Pancreas (tissue), 10 donors: Measurements from ENCODE around the gene SYNC. TPM values are rescaled to one million over a fixed set of nuclear protein-coding genes. Genes with fewer than 3 reads are reported as not detected.

Source experiments
- ATAC-seq, 4 donors: fragments of 200-7000 bp; cut with Tn5 transposase; one replicate each; pipeline versions ENCODE4 v1.8.0 to v1.9.1; 2020; ENCODE audit warnings: mild to moderate bottlenecking in 4 of 4, moderate library complexity in 4 of 4
- DNase-seq, 6 donors: peaks; one replicate each; pipeline ENCODE4 v3.0.0-alpha.2; 2020
- FAIRE-seq: peaks from 2 replicates; lab custom pipeline; 2012; peaks lifted over from hg19 to GRCh38; lab: Jason Lieb, UNC
- H3K27ac ChIP-seq, 4 donors: fragments of 200-600 bp; sonication (generic); 1 replicate in 3 of 4; 2 replicates in 1 of 4; pipeline versions ENCODE4 v1.5.0 to v1.8.0; 2020
- H3K27me3 ChIP-seq, 4 donors: fragments of 200-600 bp; one replicate each; pipeline ENCODE4 v1.8.0; 2021
- H3K36me3 ChIP-seq, 3 donors: fragments of 200-600 bp; sonication (generic) in 1 of 3; one replicate each; pipeline versions ENCODE4 v1.5.0 to v1.8.0; 2020 to 2021
- H3K4me1 ChIP-seq, 3 donors: fragments of 200-600 bp; one replicate each; pipeline ENCODE4 v1.8.0; 2021
- H3K4me3 ChIP-seq, 4 donors: fragments of 200-600 bp; sonication (generic) in 2 of 4; one replicate each; pipeline versions ENCODE4 v1.5.0 to v1.8.0; 2020 to 2021
- H3K9me3 ChIP-seq, 4 donors: fragments of 200-600 bp; one replicate each; pipeline ENCODE4 v1.8.0; 2021
- WGBS, 2 donors: extraction: QIAGEN DNeasy Blood & Tissue Kit; methylation state at CpG; one replicate each; pipeline ENCODE4 v1.1.7; 2013; 5-methylcytosine and 5-hydroxymethylcytosine counted together
- intact Hi-C, 3 donors: fragments of 100-400 bp; cut with DNase I; formaldehyde crosslinking; loops; one replicate each; pipeline versions ENCODE4 v1.11.1 to v1.14.2; 2022
- polyA plus RNA-seq, 2 donors: library from polyadenylated mRNA; stranded (reverse); fragments of 200-250 nt; gene quantifications; one replicate each; pipeline ENCODE4 v1.2.3, GENCODE V29; 2013
- total RNA-seq, 6 donors: library from RNA; stranded (reverse); fragmentation: NEBNext Ultra II Directional in 4 of 6; extraction: Animal tissue kit (Norgen Biotek cat#: 25700) in 4 of 6; gene quantifications; one replicate each; pipeline versions ENCODE4 v1.2.1 to v1.2.4, GENCODE V29; 2021 to 2023
- TF ChIP-seq, protein P1 (sequence below), 4 donors: fragments of 200-600 bp; sonication (generic) in 3 of 4; IDR thresholded peaks; one replicate each; pipeline versions ENCODE4 v1.5.0 to v1.8.0; 2021; ENCODE audit warnings: antibody characterized with exemption in 4 of 4
- donor health status: healthy with polysubstance abuse.
- donor health status: DM: no; HTN: no; CAD: no; lungs with moderate emphysema.
- donor health status: DM: no; HTN: no; CAD: no.
- donor health status: control.
- donor health status: control.
- donor health status: Bipolar disorder and iron deficiency.
- donor health status: DM: yes; HTN: yes; CAD: no.
- donor health status: DM: no; HTN: no; CAD: no.
- donor health status: DM: no; HTN: no; CAD: no.
- donor health status: DM: yes; HTN: yes; CAD: no.

SYNC gene
- total and polyA plus RNA-seq, 8 donors = 0.28 to 1.3 (median 0.71) TPM

GRCh38 chr1:32665915-32666314, 36.7 kb downstream of the SYNC start:
- 48% methylated on average over 1 of the region's 1 CpG for WGBS, 2 donors
- DNase-seq = no peak

DNA sequence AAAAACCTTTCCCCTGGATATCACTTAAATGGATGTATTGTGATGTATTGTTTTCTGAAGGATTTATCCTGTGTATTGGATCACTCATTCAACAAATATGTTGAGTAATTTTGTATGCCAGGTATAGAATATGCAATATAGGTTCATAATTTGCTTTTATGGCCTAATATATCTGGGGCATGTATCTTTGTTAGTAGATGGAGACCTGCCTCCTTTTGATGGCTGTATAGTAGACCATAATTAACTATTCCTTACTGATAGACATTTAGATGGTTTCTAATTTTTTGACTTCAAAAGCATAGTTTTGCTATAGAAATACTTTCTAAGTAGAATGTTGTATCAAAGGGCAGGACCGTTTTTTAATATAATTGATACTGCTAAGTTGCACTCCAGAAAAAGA, 43.0 kb downstream of the SYNC start:
- Histone ChIP-seq H3K4me3 (no peak overlapping the region), H3K9me3 (no peaks in the 10 kb centered on the region), H3K4me1 (peaks cover 0 to 10% (median 5%) of the 10 kb centered on the region in 3 donors), H3K36me3 (peaks cover 6 to 68% (median 16%) of the 10 kb centered on the region in 3 donors), H3K27me3 (no peaks in the 10 kb centered on the region), H3K27ac (no peak overlapping the region)
- ATAC-seq = no peak
- TF ChIP-seq, protein P1, sequence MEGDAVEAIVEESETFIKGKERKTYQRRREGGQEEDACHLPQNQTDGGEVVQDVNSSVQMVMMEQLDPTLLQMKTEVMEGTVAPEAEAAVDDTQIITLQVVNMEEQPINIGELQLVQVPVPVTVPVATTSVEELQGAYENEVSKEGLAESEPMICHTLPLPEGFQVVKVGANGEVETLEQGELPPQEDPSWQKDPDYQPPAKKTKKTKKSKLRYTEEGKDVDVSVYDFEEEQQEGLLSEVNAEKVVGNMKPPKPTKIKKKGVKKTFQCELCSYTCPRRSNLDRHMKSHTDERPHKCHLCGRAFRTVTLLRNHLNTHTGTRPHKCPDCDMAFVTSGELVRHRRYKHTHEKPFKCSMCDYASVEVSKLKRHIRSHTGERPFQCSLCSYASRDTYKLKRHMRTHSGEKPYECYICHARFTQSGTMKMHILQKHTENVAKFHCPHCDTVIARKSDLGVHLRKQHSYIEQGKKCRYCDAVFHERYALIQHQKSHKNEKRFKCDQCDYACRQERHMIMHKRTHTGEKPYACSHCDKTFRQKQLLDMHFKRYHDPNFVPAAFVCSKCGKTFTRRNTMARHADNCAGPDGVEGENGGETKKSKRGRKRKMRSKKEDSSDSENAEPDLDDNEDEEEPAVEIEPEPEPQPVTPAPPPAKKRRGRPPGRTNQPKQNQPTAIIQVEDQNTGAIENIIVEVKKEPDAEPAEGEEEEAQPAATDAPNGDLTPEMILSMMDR (IDR thresholded peaks at IDR 0.05) = no peak
- no peak for DNase-seq
- intact Hi-C loops = no loop called here
- no peak for FAIRE-seq
- 81 to 95% methylated on average over 1 of the region's 1 CpG for WGBS, 2 donors

More at GRCh38 chr1:32665915-32666314, 36.7 kb downstream of the SYNC start:
- peaks cover 13 to 70% (median 33%) of the 10 kb centered on the region in 3 donors for H3K36me3 ChIP-seq
- H3K27ac ChIP-seq = no peak overlapping the region
- no peaks in the 10 kb centered on the region for H3K9me3 ChIP-seq
- no peak for ATAC-seq
- FAIRE-seq = no peak
- TF ChIP-seq, protein P1 (IDR thresholded peaks at IDR 0.05) = no peak
- no peak overlapping the region for H3K4me3 ChIP-seq
- H3K27me3 ChIP-seq = no peaks in the 10 kb centered on the region
- intact Hi-C loops = no loop called here
- H3K4me1 ChIP-seq = no peaks in the 10 kb centered on the region

DNA sequence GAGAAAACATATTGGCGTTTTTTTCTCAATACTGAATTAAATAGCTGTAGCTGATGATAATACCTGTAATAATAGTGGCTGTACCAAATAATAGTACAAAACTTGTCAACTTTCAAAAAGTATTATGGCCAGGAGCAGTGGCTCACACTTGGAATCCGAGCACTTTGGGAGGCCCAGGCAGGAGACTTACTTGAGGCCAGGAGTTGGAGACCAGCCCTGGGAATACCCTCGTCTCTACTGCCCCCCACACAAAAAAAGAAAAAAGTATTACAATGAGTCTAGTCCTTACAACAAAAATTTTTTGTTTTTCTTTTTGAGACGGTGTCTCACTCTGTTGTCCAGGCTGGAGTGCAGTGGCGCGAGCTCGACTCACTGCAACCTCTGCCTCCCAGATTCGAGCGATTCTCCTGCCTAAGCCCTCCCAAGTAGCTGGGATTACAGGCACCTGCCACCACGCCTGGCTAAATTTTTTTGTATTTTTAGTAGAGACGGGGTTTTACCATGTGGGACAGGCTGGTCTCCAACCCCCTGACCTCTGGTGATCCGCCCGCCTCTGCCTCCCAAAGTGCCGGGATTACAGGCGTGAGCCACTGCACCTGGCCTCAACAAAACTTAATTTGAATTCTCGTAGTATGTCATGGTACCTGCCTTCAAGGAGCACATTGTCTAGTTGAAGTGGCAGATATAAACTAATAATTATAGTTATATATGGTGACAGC, 50.2 kb downstream of the SYNC start:
- intact Hi-C loops = no loop called here
- Histone ChIP-seq H3K4me3 (peak overlapping the region in 3 of 4 donors; percentile 60 to 84 (median 70)), H3K9me3 (no peaks in the 10 kb centered on the region), H3K27me3 (no peaks in the 10 kb centered on the region), H3K4me1 (peaks cover 14 to 35% (median 23%) of the 10 kb centered on the region in 3 donors), H3K36me3 (peaks cover 0 to 19% (median 3%) of the 10 kb centered on the region in 3 donors), H3K27ac (peak overlapping the region in 1 of 4 donors; percentile 100)
- TF ChIP-seq, protein P1 (IDR thresholded peaks at IDR 0.05) = no peak
- WGBS, 2 donors = 81 to 83% methylated on average over 16 of the region's 16 CpGs
- ATAC-seq (no peak), DNase-seq (no peak), FAIRE-seq (no peak)

DNA sequence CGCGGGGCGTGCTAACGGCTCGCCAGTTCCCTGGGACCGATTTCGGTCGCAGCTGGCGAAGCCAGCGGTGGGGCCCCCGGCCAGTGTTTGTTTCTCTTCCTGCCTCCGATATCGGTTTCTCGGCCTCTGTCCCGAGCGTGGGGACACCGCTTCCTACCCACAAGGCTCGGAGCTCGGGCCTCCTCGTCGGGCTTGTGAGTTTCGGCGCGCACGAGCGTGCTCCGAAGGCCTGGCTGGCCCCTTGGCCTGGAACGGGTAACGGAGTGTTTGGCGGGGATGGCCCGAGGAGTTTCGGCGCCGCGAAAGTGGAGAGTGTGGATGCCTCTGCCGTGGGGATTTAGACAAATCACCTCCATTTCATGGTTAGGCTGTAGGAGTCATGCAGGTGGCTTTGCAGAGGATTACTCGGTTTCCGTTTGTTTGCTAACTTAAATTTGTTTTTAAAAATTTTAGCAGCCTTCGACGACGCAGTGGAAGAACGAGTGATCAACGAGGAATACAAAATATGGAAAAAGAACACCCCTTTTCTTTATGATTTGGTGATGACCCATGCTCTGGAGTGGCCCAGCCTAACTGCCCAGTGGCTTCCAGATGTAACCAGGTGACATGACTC, 51.0 kb downstream of the SYNC start:
- H3K9me3 ChIP-seq = no peaks in the 10 kb centered on the region
- peak overlapping the region; percentile 40 to 84 (median 65) for H3K4me3 ChIP-seq
- peaks cover 14 to 35% (median 23%) of the 10 kb centered on the region in 3 donors for H3K4me1 ChIP-seq
- peak overlapping the region; percentile 88 to 100 (median 98) for H3K27ac ChIP-seq
- peak; percentile 16 to 33 (median 22) for ATAC-seq
- 0 to 1% methylated on average over 35 to 43 of the region's 43 CpGs for WGBS, 2 donors
- no peaks in the 10 kb centered on the region for H3K27me3 ChIP-seq
- FAIRE-seq = no peak
- TF ChIP-seq, protein P1 (IDR thresholded peaks at IDR 0.05) = no peak
- peaks cover 0 to 11% (median 3%) of the 10 kb centered on the region in 3 donors for H3K36me3 ChIP-seq
- no peak for DNase-seq
- intact Hi-C loops = no loop called here
